ENCODE data around the gene SAMD13. TPM values are rescaled to one million over a fixed set of nuclear protein-coding genes. Genes with fewer than 3 reads are reported as not detected.

SAMD13 gene, protein sequence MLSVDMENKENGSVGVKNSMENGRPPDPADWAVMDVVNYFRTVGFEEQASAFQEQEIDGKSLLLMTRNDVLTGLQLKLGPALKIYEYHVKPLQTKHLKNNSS
- total RNA-seq (1 to 10 TPM in 3 of 4 donors, under 1 TPM in 1; 0.92 to 2.9 (median 1.7) TPM), polyA plus RNA-seq (1.2 TPM)
- long read RNA-seq, donor 1, partial matches to known transcripts: 2 of 2 reads
- long read RNA-seq, donor 1, other reads (novel, unspliced or antisense): 0 of 2 reads
- long read RNA-seq, donor 2, partial matches to known transcripts: 0 of 1 reads
- long read RNA-seq, donor 2, other reads (novel, unspliced or antisense): 0 of 1 reads
- long read RNA-seq, donor 3: 0 reads
- long read RNA-seq, donor 4: 0 reads

DNA sequence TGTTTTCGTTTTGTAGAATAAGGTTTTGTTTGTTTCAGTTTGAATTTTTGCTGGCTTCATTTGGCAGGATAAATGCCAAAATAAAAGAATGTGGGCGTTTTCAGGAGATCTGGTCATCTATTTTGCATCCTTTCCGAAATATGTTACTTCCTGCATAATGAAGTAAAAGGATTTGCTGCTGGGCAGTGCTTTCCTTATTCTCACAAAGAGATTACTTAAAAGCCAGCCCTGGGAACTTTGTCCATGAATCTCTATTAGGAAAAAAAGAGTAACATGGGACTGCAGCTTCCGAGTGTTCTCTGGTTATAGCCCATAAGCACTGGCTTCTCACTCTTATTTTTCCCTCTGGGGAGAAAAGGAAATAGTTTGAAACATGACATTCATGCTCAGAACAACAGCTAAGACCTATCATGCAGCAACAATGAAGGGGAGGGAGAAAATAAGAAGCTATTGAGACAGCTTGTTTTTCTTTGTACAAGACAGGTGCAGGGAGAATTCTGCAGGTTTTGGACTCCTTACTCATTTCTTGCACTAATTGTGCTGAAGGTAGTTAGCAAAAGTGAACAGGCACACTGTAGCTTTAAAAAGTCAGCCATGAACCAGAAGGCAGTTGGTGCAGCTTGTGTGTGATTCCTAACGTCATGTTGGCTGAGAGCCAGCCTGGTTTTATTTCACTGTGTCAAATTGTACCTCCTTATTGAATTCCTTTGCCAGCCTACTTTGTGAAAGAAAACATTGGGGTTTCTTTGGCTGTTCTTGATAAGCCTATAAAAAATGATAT, at the start of gene SAMD13:
Gene SAMD13, plus strand, starts transcription at position 705 of the 781 bp plus-strand sequence. CDS start 1,527 bp downstream, outside the sequence.
- peak within 1 kb of the TSS; percentile 26 for H3K27ac ChIP-seq (ENCODE audit: low read length)
- ATAC-seq: peak; percentile 58 to 67
- no peaks in the 10 kb centered on the region for H3K9me3 ChIP-seq (ENCODE audit: control insufficient read depth, low read length)
- intact Hi-C loops (cut with DNase I): loop anchor here in 1 of 4 donors (10.0 kb wide), 1 partner anchor 134 kb away; no protein-coding TSS in a partner anchor
- H3K27me3 ChIP-seq (ENCODE audit: control insufficient read depth, insufficient read depth): no peaks in the 10 kb centered on the region
- 13% methylated on average over 5 of the region's 5 CpGs for WGBS
- DNase-seq: peak; percentile 55 to 84 (median 65)
- H3K4me3 ChIP-seq (ENCODE audit: low read length): peak within 1 kb of the TSS; percentile 61
- H3K4me1 ChIP-seq (ENCODE audit: control insufficient read depth, insufficient read depth, low read length): no peaks in the 10 kb centered on the region

DNA sequence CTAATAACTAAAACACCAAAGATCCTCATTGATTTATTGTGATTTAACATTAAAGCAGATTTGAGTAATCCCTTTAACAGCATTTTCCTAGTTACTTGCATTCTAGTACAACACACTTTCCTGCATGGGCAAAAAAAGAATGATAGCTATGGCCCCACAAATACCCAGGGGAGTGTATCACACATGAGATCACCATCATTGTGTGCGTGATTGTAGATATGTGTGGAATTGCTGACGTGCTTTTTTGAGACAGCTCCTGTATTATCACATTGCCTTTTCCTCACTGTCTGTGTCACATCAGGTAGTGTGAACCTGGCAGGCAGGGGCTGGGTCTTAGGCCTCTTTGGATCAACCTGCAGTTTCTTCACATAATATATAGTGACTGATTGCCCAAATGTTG, 48.5 kb upstream of the SAMD13 start:
- Histone ChIP-seq H3K4me3 (ENCODE audit: low read length) (no peak overlapping the region), H3K27me3 (ENCODE audit: control insufficient read depth, insufficient read depth) (no peaks in the 10 kb centered on the region), H3K9me3 (ENCODE audit: control insufficient read depth, low read length) (no peaks in the 10 kb centered on the region), H3K27ac (ENCODE audit: low read length) (no peak overlapping the region), H3K4me1 (ENCODE audit: control insufficient read depth, insufficient read depth, low read length) (peaks cover 4% of the 10 kb centered on the region)
- DNase-seq: no peak
- no peak for ATAC-seq
- whole genome bisulfite sequencing: 45% methylated on average over 2 of the region's 2 CpGs
- intact Hi-C loops (cut with DNase I): no loop called here

DNA sequence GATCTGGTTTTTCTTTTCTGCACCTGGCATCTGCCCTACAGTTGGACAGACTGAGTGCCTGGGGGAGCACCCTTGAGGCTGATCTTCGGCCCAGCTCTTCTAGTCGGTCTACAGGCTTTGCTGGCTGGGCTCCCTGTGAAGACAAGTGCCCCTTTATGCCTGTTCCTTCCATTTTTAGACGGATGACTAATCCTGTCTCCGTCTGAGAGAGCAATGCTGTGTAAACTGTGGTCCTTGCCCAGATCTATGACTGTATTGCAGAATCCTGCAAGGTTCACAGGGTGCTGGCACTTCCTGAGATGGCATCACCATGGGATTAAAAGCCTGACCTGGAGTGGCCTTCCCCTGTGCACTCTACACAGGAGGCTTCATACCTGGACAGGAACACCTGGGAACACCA, 47.6 kb upstream of the SAMD13 start:
- peaks cover 4% of the 10 kb centered on the region for H3K4me1 ChIP-seq (ENCODE audit: control insufficient read depth, insufficient read depth, low read length)
- H3K27me3 ChIP-seq (ENCODE audit: control insufficient read depth, insufficient read depth): no peaks in the 10 kb centered on the region
- no peak overlapping the region for H3K27ac ChIP-seq (ENCODE audit: low read length)
- DNase-seq (peak; percentile 58 to 66 (median 65)), ATAC-seq (peak; percentile 88 to 94)
- 20% methylated on average over 4 of the region's 4 CpGs for WGBS
- intact Hi-C loops (cut with DNase I): no loop called here
- no peak overlapping the region for H3K4me3 ChIP-seq (ENCODE audit: low read length)
- H3K9me3 ChIP-seq (ENCODE audit: control insufficient read depth, low read length): no peaks in the 10 kb centered on the region

DNA sequence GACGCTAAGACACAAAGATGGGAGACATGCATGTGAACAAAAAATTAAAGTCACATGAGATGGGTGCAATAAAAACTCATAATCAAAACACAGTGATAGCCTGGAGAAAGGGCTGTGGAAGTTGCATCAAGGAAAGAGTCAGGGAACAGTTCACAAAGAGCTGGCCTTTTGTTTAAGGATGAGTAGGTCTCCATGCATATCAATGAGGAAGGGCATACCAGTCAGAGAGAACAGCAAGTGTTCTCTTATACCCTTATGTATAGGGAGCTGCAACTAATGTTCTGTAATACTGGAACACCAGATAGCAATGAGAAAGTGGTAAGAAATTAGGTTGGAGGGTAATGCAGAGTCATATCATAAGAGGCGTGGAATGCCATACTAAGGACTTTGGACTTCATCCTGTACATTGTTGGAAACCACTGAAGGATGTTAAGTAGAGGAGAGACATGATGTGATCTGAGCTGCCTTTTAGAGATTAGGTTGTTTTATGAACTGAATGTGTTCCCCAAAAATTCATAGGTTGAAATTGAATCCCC, 46.7 kb upstream of the SAMD13 start:
- no peak for ATAC-seq
- Histone ChIP-seq H3K4me3 (ENCODE audit: low read length) (no peak overlapping the region), H3K9me3 (ENCODE audit: control insufficient read depth, low read length) (no peaks in the 10 kb centered on the region), H3K27me3 (ENCODE audit: control insufficient read depth, insufficient read depth) (no peaks in the 10 kb centered on the region), H3K4me1 (ENCODE audit: control insufficient read depth, insufficient read depth, low read length) (peaks cover 4% of the 10 kb centered on the region), H3K27ac (ENCODE audit: low read length) (no peak overlapping the region)
- 96% methylated on average over 2 of the region's 2 CpGs for WGBS
- DNase-seq: no peak
- intact Hi-C loops (cut with DNase I): no loop called here

DNA sequence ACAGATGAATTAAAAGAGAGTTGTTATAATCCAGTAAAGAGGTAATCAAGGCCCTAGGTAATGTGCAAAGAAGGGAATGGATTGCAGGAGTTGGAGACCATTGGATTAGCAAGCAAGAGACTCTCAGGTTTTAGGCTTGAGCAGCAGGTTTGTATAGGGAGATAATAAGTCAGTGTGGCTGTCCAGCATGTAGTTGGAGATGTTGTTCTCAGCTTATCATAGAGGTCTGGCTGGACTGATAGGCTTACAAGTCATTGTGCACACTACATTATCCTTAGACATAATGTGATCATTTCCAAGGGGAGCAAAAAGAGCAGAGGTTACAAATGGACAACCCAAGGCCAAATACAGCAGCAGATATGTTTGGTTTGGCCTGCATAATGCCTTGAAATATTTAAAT, 45.9 kb upstream of the SAMD13 start:
- no peak for ATAC-seq
- Histone ChIP-seq H3K27me3 (ENCODE audit: control insufficient read depth, insufficient read depth) (no peaks in the 10 kb centered on the region), H3K27ac (ENCODE audit: low read length) (no peak overlapping the region), H3K4me3 (ENCODE audit: low read length) (no peak overlapping the region), H3K4me1 (ENCODE audit: control insufficient read depth, insufficient read depth, low read length) (peaks cover 4% of the 10 kb centered on the region), H3K9me3 (ENCODE audit: control insufficient read depth, low read length) (no peaks in the 10 kb centered on the region)
- DNase-seq: no peak
- intact Hi-C loops (cut with DNase I): no loop called here

DNA sequence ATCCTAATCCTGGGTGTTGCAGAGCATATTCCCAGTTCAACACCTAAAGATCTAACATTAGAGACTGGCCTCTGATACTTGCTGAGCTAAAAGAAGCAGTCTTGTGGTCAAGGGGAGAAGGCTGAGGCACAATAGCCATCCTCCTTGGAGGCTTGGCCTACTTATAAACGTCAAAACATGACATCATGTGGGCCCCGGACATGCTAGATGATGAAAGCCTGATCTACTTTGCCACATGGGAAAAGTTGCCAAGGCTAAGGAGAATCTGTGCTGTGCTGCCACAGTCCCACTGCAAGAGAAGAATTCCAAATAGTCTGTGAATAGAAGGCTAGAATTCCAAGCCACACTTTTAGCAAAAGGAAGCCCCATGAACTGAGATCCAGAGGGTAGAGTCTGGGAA, 43.9 kb upstream of the SAMD13 start:
- no peak for DNase-seq
- Histone ChIP-seq H3K27me3 (ENCODE audit: control insufficient read depth, insufficient read depth) (no peaks in the 10 kb centered on the region), H3K9me3 (ENCODE audit: control insufficient read depth, low read length) (no peaks in the 10 kb centered on the region), H3K4me1 (ENCODE audit: control insufficient read depth, insufficient read depth, low read length) (peaks cover 4% of the 10 kb centered on the region), H3K4me3 (ENCODE audit: low read length) (no peak overlapping the region), H3K27ac (ENCODE audit: low read length) (no peak overlapping the region)
- no peak for ATAC-seq
- intact Hi-C loops (cut with DNase I): no loop called here
- WGBS: 47% methylated on average over 2 of the region's 2 CpGs

DNA sequence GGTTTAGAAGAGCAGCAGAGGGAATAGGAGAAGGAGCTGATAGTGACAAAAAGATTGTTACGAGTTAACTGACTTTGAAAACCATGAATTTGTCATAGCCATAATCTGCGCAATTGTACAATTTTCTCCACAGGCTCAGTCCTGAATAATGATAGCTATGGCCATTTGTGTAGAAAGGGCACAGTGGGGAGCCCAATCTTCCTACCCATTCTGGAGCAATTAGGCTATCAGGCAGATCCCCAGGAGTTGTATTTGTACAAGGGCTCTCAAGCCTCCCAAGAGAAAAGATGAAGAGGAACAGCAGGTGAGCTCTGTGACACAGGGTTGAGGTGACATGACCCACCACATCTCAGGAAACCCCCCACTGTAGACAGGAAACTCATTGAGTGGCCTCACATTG, 42.1 kb upstream of the SAMD13 start:
- no peaks in the 10 kb centered on the region for H3K9me3 ChIP-seq (ENCODE audit: control insufficient read depth, low read length)
- 83% methylated on average over 2 of the region's 2 CpGs for WGBS
- no peak overlapping the region for H3K4me3 ChIP-seq (ENCODE audit: low read length)
- no peaks in the 10 kb centered on the region for H3K27me3 ChIP-seq (ENCODE audit: control insufficient read depth, insufficient read depth)
- no peaks in the 10 kb centered on the region for H3K4me1 ChIP-seq (ENCODE audit: control insufficient read depth, insufficient read depth, low read length)
- intact Hi-C loops (cut with DNase I): no loop called here
- ATAC-seq (no peak), DNase-seq (no peak)
- H3K27ac ChIP-seq (ENCODE audit: low read length): no peak overlapping the region

DNA sequence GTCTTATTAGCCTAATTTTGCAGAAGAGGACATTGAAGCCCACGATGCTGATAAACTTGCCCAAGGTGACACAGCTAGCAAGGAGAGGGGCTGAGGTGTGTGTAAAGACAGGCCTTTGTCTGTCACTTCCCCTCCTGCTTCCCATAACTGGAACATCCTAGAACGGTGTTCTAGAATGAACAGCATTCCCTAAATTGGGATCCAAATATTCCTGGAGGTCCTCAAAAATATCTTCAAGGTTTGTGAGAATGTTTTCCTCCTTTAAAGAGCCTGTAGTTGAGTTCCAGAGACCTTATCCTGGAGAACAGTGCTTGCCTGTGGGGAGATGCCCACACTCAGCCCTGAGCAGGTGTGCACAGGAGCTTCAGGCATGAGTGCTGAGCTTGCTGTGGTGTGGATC, 41.5 kb upstream of the SAMD13 start:
- no peak overlapping the region for H3K27ac ChIP-seq (ENCODE audit: low read length)
- no peak overlapping the region for H3K4me3 ChIP-seq (ENCODE audit: low read length)
- 81% methylated on average over 2 of the region's 2 CpGs for WGBS
- no peaks in the 10 kb centered on the region for H3K27me3 ChIP-seq (ENCODE audit: control insufficient read depth, insufficient read depth)
- DNase-seq: no peak
- H3K4me1 ChIP-seq (ENCODE audit: control insufficient read depth, insufficient read depth, low read length): no peaks in the 10 kb centered on the region
- intact Hi-C loops (cut with DNase I): no loop called here
- no peak for ATAC-seq
- no peaks in the 10 kb centered on the region for H3K9me3 ChIP-seq (ENCODE audit: control insufficient read depth, low read length)

DNA sequence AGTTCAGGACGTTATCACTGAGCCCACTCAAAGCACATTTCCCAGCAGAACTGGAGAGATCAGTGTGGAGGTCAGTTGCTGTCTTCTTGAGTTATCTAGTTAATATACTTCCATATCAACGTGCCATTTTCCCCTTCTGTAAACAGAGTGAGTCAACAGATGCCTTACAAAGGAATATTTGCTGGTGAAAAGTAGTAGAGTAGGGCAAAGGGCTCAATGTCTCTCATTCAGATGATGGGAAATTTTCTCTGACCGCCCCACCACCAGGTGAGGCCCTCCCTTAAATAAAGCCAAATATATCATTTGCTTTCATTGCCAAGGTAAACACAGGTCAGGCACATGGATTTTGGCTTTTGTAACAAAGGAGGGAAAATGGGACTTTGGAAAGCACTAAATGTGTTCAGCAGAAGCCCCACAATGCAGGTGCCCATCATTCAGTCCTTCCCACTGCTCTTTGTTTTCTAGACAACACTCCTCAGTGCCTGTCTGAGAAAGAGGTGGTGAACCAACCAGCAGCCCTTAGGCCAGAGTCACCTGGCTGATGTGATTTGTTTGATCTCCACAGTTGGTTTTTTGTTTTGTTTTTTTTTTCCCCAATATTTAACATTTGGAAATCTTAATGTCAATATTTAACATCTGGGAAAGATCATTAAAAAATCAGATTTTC, 40.5 kb upstream of the SAMD13 start:
- WGBS: 51% methylated on average over 3 of the region's 3 CpGs
- Histone ChIP-seq H3K9me3 (ENCODE audit: control insufficient read depth, low read length) (no peaks in the 10 kb centered on the region), H3K4me3 (ENCODE audit: low read length) (no peak overlapping the region), H3K27me3 (ENCODE audit: control insufficient read depth, insufficient read depth) (no peaks in the 10 kb centered on the region), H3K27ac (ENCODE audit: low read length) (no peak overlapping the region), H3K4me1 (ENCODE audit: control insufficient read depth, insufficient read depth, low read length) (no peaks in the 10 kb centered on the region)
- DNase-seq (no peak), ATAC-seq (no peak)
- intact Hi-C loops (cut with DNase I): no loop called here

DNA sequence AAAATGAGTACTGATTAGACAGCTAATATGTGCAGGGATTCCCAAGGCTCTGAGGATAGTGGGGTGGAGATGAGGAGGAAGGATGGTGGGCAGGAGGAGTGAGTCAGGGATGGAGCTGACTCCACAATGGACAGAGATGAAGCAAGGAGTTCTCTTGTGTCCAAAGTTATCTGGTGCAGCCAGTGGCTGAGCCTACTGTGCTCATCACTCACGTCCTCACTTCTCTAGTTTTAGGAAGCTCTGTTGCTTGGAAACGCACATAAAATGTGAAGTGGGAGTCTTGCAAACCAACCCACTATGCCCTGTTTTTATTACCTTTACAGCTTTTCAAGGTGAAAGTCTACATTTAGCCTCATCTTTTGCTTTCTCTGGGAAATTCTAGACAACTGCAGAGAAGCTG, 36.5 kb upstream of the SAMD13 start:
- WGBS: 74% methylated on average over 2 of the region's 2 CpGs
- Histone ChIP-seq H3K4me3 (ENCODE audit: low read length) (no peak overlapping the region), H3K4me1 (ENCODE audit: control insufficient read depth, insufficient read depth, low read length) (no peaks in the 10 kb centered on the region), H3K9me3 (ENCODE audit: control insufficient read depth, low read length) (no peaks in the 10 kb centered on the region), H3K27me3 (ENCODE audit: control insufficient read depth, insufficient read depth) (no peaks in the 10 kb centered on the region), H3K27ac (ENCODE audit: low read length) (no peak overlapping the region)
- DNase-seq (no peak), ATAC-seq (no peak)
- intact Hi-C loops (cut with DNase I): no loop called here

DNA sequence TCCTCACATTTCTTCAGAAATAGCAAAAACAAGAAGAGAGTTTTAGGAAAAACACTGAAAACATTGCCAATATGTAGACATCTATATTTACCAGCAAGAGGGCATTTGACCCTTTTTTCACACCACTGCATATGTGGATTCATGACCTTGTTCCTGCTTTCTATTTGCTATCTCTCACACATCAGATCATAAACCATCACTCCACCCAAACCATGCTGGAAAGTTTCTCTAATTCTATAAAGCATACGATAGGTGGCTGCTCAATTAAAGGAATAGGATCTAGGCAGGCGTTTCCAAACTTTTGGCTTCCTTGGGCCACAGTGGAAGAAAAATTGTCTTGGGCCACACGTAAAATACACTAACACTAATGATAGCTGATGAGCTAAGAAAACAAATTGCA, 35.6 kb upstream of the SAMD13 start:
- DNase-seq (no peak), ATAC-seq (no peak)
- no peak overlapping the region for H3K4me3 ChIP-seq (ENCODE audit: low read length)
- H3K27me3 ChIP-seq (ENCODE audit: control insufficient read depth, insufficient read depth): no peaks in the 10 kb centered on the region
- no peak overlapping the region for H3K27ac ChIP-seq (ENCODE audit: low read length)
- 89% methylated on average over 3 of the region's 3 CpGs for WGBS
- no peaks in the 10 kb centered on the region for H3K9me3 ChIP-seq (ENCODE audit: control insufficient read depth, low read length)
- H3K4me1 ChIP-seq (ENCODE audit: control insufficient read depth, insufficient read depth, low read length): no peaks in the 10 kb centered on the region
- intact Hi-C loops (cut with DNase I): no loop called here
